Measurements from ENCODE around the gene PCGF6. TPM values are rescaled to one million over a fixed set of nuclear protein-coding genes. Genes with fewer than 3 reads are reported as not detected.

The PCGF6 gene
- total RNA-seq, 1 experiment from 2014 or later: 24.7 TPM

DNA sequence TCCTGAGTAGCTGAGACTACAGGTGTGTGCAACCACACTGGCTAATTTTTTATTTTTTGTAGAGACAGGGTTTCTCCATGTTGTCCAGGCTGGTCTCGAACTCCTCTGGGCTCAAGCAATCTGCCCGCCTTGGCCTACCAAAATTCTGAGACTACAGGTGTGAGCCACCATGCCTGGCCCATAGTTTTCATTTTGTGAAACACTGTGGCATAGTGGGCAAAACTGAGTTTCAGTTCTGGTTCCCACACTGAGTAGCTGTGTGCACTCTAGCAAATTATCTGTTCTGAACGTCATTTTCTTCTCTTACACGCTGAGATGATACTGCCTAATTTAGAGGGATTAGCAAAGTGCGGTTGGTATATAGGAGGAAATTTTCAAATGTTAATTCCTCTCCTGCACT lies 31.8 kb upstream of the PCGF6 start:
- ChIA-PET CTCF (no interaction called here), POLR2A (interaction anchor here (0.7 kb wide), 1 partner anchor 242 kb away, joined by 3 read pairs; no protein-coding TSS in a partner anchor), RAD21 (ENCODE audit: low non-redundant PET in 1 of 2, low total read pairs in 2 of 2, uncharacterized antibody in 2 of 2, unreplicated experiment in 2 of 2) (no interaction called here)
- Histone ChIP-seq H3K9ac (ENCODE audit: low read length) (no peak overlapping the region), H3K27ac (ENCODE audit: low read depth, low read length) (no peak overlapping the region), H4K20me1 (ENCODE audit: insufficient read depth) (no peaks in the 10 kb centered on the region), H3K4me2 (ENCODE audit: low read length) (no peak overlapping the region), H3K27me3 (ENCODE audit: insufficient read depth, low read length) (no peaks in the 10 kb centered on the region), H3K9me3 (ENCODE audit: control insufficient read depth in 1 of 2, insufficient read depth in 1 of 2, low read depth in 1 of 2, low read length in 2 of 2) (no peaks in the 10 kb centered on the region), H2AFZ (ENCODE audit: low read depth, low read length, poor library complexity, severe bottlenecking) (no peak overlapping the region), H3K36me3 (ENCODE audit: control insufficient read depth in 1 of 2, insufficient read depth in 2 of 2, low read length in 2 of 2) (peaks cover 16 to 21% of the 10 kb centered on the region in 2 experiments), H3K4me1 (ENCODE audit: control insufficient read depth in 1 of 2, insufficient read depth in 2 of 2, low read length in 2 of 2) (no peaks in the 10 kb centered on the region), H3K79me2 (ENCODE audit: insufficient read depth, low read length) (no peaks in the 10 kb centered on the region), H3K4me3 (replicated peaks in 1 of 2; ENCODE audit: low read depth in 1 of 2, low read length in 2 of 2) (no peak overlapping the region), H3K9me2 (ENCODE audit: insufficient read depth) (no peaks in the 10 kb centered on the region)
- TF ChIP-seq EZH2phosphoT487 (IDR thresholded peaks at IDR 0.05; ENCODE audit: borderline replicate concordance) (no peak), EGR1 (IDR thresholded peaks at IDR 0.05; ENCODE audit: low read depth) (no peak), ZNF274 (IDR thresholded peaks at IDR 0.05; ENCODE audit: low read depth, low read length) (no peak), RAD21 (IDR thresholded peaks at IDR 0.05; ENCODE audit: low read depth) (no peak), SIN3A (IDR thresholded peaks at IDR 0.05; ENCODE audit: low read depth) (no peak), TCF7L2 (IDR thresholded peaks at IDR 0.05; ENCODE audit: borderline replicate concordance, extremely low read depth, insufficient read depth, insufficient read length) (no peak), POLR2AphosphoS5 (IDR thresholded peaks at IDR 0.05; ENCODE audit: low read depth, low read length) (no peak), EZH2 (IDR thresholded peaks at IDR 0.05) (no peak), SRF (IDR thresholded peaks at IDR 0.05; ENCODE audit: low read depth) (no peak), CBX3 (IDR thresholded peaks at IDR 0.05; ENCODE audit: low read depth) (no peak), SP1 (IDR thresholded peaks at IDR 0.05; ENCODE audit: low read depth) (no peak)
- TF ChIP-seq, protein P1, sequence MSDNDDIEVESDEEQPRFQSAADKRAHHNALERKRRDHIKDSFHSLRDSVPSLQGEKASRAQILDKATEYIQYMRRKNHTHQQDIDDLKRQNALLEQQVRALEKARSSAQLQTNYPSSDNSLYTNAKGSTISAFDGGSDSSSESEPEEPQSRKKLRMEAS (IDR thresholded peaks at IDR 0.05): no peak
- TF ChIP-seq, protein P2, sequence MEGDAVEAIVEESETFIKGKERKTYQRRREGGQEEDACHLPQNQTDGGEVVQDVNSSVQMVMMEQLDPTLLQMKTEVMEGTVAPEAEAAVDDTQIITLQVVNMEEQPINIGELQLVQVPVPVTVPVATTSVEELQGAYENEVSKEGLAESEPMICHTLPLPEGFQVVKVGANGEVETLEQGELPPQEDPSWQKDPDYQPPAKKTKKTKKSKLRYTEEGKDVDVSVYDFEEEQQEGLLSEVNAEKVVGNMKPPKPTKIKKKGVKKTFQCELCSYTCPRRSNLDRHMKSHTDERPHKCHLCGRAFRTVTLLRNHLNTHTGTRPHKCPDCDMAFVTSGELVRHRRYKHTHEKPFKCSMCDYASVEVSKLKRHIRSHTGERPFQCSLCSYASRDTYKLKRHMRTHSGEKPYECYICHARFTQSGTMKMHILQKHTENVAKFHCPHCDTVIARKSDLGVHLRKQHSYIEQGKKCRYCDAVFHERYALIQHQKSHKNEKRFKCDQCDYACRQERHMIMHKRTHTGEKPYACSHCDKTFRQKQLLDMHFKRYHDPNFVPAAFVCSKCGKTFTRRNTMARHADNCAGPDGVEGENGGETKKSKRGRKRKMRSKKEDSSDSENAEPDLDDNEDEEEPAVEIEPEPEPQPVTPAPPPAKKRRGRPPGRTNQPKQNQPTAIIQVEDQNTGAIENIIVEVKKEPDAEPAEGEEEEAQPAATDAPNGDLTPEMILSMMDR (IDR thresholded peaks at IDR 0.05 in 2 of 3, conservative IDR thresholded peaks at IDR 0.05 in 1 of 3; ENCODE audit: borderline replicate concordance in 1 of 3, insufficient read depth in 1 of 3, low read depth in 2 of 3, low read length in 2 of 3): no peak
- TF ChIP-seq, protein P3, sequence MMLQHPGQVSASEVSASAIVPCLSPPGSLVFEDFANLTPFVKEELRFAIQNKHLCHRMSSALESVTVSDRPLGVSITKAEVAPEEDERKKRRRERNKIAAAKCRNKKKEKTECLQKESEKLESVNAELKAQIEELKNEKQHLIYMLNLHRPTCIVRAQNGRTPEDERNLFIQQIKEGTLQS (IDR thresholded peaks at IDR 0.05): no peak
- no TSS peak for BruUV-seq (replicated peaks)
- no peak for ATAC-seq
- intact Hi-C loops (cut with micrococcal nuclease): no loop called here
- DNase-seq (ENCODE audit: low read depth, low spot score): no peak

Measured in HCT116 (cell line).